Gastroesophageal sphincter (tissue), 3 donors: Measurements from ENCODE around the gene HS1BP3.

Experiments used
- CTCF ChIP-seq, 4 experiments: fragments of 200-600 bp in 2 of 4; fragments of 450-650 bp in 2 of 4; sonication (generic) in 1 of 4; IDR thresholded peaks; one replicate each; pipeline ENCODE4 v1.5.1; 2017 to 2019; ENCODE audit warnings: antibody characterized with exemption in 4 of 4, mild to moderate bottlenecking in 2 of 4, moderate library complexity in 2 of 4
- POLR2A ChIP-seq, 2 donors: fragments of 450-650 bp; IDR thresholded peaks; one replicate each; pipeline ENCODE4 v1.6.1; 2017; ENCODE audit warnings: antibody characterized with exemption in 2 of 2, mild to moderate bottlenecking in 2 of 2, moderate library complexity in 1 of 2
- POLR2AphosphoS5 ChIP-seq: sonication (generic); formaldehyde crosslinking; IDR thresholded peaks from one replicate; pipeline ENCODE4 v1.6.1; 2017; ENCODE audit warnings: antibody characterized with exemption

GRCh38 chr2:20666304-20667150 lies 15.6 kb upstream of the HS1BP3 start, which contains the start of gene GDF7:
- TF ChIP-seq CTCF (IDR thresholded peaks at IDR 0.05) (peak in 1 of 4 experiments; percentile 55), POLR2AphosphoS5 (no peak), POLR2A (IDR thresholded peaks at IDR 0.05) (peak in 1 of 2 donors; percentile 6)
